Astrocyte of the hippocampus (primary cell): ENCODE data around the gene CHST4.
"Not testable (repeated sequence)": the region's sequence is repeated elsewhere in the genome, so short reads cannot be mapped to it uniquely, and the experiment has no call there.

ENCODE experiments used
- DNase-seq: peaks from one replicate; pipeline ENCODE4 v3.0.0; 2011; ENCODE audit warnings: low read depth, low spot score

The CHST4 gene

DNA sequence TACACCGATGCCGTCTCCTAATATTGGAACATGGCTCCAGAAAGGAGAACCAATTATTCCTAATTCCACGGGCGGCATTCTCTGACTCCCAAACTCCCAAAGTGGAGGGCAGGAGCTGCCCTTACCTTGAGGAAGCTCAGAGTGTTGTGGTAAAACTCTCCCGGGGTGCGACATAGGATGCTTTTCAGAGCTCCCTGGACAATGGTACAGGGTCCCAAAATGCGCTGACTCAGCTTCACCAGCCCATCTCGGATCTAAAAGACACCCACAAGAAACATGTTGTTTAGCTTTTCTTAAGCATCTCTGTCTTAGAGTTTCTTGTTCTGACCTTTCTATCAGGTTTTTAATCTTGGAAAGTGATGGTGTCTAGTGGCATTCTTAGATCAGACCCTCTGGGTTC is 43.9 kb downstream of the CHST4 start:
- DNase-seq: no peak

GRCh38 chr16:71572497-71573116 is 46.4 kb downstream of the CHST4 start:
- DNase-seq: no peak

DNA sequence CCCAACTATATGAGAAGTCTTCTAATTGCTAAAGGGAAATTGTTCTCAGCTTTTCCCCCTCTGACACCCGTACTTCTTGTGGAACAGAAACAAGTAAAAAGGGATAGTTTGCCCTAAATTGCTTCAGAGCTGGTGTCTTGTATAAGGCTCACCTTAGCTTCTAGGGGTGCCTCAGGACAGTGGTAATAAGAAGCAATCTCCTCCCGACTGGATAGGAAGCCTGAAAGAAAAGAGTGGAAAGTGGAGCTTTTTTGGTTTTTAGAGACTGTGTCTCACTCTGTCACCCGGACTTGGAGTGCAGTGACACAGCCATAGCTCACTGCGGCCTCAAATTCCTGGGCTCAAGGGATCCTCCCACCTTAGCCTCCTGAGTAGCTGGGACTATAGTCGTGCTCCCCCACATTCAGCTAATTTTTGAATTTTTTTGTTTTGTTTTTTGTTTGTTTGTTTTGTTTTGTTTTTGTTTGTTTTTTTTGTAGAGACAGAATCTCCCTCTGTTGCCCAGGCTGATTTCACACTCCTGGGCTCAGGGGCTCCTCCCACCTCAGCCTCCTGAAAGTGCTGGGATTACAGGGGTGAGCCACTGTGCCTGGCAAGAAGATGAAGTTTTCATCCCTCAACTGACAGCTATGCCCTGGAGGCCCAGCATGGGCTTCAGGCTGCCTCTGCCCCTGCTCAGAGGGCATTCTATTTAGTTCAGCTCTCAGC is 47.3 kb downstream of the CHST4 start:
- DNase-seq: no peak

GRCh38 chr16:71574702-71575101 is 48.5 kb downstream of the CHST4 start:
- DNase-seq: no peak

DNA sequence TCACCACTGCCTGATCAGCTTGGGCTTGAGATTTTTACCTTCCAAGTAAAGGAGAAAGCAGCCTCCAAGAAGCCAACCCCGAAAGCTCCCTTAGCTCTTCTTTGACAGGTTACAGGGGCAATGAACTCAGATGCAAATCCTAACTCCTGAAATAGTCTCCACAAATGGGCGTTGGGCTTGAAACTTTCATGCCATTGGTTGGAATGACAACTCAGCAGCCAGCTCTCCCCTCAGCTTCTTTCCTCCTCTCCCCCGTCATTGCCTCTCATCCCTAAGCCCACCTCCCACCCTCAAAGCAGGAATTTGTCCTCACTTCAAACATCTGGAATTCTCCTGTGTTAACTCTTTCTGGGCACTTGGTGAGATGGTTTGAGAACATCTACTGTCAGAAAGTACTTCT is 50.7 kb downstream of the CHST4 start, which contains the start of gene TAT:
Gene TAT, minus strand, starts transcription at position 122 of the 400 bp plus-strand sequence. CDS start 677 bp downstream, outside the sequence.
- no peak for DNase-seq

DNA sequence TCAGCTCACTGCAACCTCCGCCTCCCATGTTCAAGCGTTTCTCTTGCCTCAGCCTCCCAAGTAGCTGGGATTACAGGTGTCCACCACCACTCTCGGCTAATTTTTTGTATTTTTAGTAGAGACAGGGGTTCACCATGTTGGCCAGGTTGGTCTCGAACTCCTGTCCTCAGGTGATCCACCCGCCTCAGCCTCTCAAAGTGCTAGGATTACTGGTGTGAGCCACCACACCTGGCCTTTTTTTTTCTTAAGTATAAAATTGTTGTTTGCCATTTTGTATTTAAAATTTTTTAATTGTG is 56.3 kb downstream of the CHST4 start:
- DNase-seq: not testable (repeated sequence)

DNA sequence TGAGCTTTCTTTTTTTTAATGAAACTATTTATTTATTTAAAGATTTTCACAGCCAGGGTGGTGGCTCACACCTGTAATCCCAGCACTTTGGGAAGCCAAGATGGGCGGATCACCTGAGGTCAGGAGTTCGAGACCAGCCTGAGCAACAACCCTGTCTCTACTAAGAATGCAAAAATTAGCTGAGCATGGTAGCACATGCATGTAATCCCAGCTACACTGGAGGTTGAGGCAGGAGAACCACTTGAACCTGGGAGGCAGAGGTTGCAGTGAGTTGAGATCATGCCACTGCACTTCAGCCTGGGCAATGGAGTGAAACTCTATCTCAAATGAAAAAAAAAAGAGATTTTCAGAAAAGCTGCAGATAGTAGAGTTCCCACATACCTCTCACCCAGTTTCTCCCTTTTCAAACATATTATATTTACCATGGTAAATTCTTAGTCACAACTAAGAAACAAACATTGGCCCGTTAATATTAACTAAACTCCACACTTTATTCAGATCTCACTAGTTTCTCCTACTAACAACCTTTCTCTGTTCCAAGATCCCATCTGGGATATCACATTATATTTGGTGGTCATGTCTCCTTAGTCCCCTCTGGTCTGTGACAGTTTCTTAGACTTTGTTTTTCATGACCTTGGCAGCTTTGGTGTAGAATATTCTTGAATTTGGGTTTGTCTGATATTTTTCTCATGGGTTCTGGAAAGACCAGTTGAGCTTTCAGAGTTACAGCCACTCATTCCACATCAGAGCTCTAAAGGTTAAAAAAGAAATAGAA is 58.5 kb downstream of the CHST4 start:
- DNase-seq: no peak

GRCh38 chr16:71585318-71585703 is 59.1 kb downstream of the CHST4 start:
- no peak for DNase-seq
